Dendritic cell treated with granulocyte-macrophage colony-stimulating factor and Interleukin-4, amounts not matched to agents 40 ng/mL and 50 ng/mL, for 4 days (primary cell): ENCODE measurements around the gene EPHB3.

Source experiments
- H3K27ac Mint-ChIP-seq: one replicate; pipeline ENCODE4 v1.8.0; 2022; ENCODE audit warnings: mild to moderate bottlenecking, mixed read lengths
- H3K27me3 Mint-ChIP-seq: one replicate; pipeline ENCODE4 v1.8.0; 2022; ENCODE audit warnings: mild to moderate bottlenecking, mixed read lengths
- H3K36me3 Mint-ChIP-seq: one replicate; pipeline ENCODE4 v1.8.0; 2022; ENCODE audit warnings: low read depth, mixed read lengths
- H3K4me1 Mint-ChIP-seq: one replicate; pipeline ENCODE4 v1.8.0; 2022; ENCODE audit warnings: low read depth, mixed read lengths
- H3K4me3 Mint-ChIP-seq: one replicate; pipeline ENCODE4 v1.8.0; 2022; ENCODE audit warnings: mild to moderate bottlenecking, moderate library complexity, mixed read lengths
- H3K9me3 Mint-ChIP-seq: one replicate; pipeline ENCODE4 v1.8.0; 2022; ENCODE audit warnings: mixed read lengths
- intact Hi-C: fragments of 100-400 bp; cut with micrococcal nuclease; formaldehyde crosslinking; loops from one replicate; pipeline ENCODE4 v1.15.0; 2022

Gene EPHB3

DNA sequence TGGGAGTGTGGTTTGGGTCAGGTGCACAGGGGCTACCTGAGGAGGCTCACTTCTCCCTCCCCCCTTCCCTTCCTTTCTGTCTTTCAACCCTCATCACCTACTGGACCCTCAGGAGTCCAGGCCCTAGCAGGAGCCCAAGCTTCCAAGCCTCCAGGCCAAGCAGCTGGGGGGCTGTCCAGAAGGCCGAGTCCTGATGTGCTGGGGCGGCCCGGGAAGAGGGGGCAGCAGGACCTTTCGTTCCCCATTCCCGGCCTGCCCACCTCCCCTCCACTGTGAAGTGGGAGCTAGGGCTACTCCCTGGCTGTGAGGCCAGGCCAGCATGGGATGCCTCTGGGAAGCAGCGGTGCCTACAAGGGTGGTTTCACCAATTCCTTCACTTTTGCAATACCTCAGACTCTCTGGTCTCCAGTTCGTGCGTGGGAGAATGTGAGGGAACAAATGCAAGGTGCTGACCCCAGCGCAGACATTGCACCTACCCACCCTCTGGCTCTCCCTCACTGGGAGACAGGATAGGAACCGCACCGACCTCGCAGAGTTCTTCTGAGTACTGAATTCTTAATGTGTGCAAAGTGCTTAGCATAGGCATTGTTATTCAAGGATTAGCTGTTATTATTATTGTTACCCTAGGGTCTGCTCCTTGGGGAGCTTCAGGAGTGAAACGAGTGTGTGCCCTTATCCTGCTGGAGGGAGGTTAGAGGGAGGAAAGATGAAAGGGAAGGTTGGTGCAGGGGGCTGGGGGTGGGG, 2.5 kb downstream of the EPHB3 start:
- H3K27me3 Mint-ChIP-seq, result peaks cover 49% of the 10 kb centered on the region
- H3K9me3 Mint-ChIP-seq, result no peaks in the 10 kb centered on the region
- H3K4me3 Mint-ChIP-seq, result no peak overlapping the region
- intact Hi-C loops, result no loop called here
- H3K4me1 Mint-ChIP-seq, result peaks cover 61% of the 10 kb centered on the region
- no peaks in the 10 kb centered on the region for H3K36me3 Mint-ChIP-seq
- H3K27ac Mint-ChIP-seq, result no peak overlapping the region

- Mint-ChIP-seq H3K4me3 (no peak overlapping the region), H3K4me1 (peaks cover 67% of the 10 kb centered on the region), H3K36me3 (no peaks in the 10 kb centered on the region), H3K9me3 (no peaks in the 10 kb centered on the region), H3K27me3 (peaks cover 53% of the 10 kb centered on the region), H3K27ac (no peak overlapping the region)
- intact Hi-C loops, result no loop called here
Measured at GRCh38 chr3:184564685-184565385, 3.2 kb downstream of the EPHB3 start.

DNA sequence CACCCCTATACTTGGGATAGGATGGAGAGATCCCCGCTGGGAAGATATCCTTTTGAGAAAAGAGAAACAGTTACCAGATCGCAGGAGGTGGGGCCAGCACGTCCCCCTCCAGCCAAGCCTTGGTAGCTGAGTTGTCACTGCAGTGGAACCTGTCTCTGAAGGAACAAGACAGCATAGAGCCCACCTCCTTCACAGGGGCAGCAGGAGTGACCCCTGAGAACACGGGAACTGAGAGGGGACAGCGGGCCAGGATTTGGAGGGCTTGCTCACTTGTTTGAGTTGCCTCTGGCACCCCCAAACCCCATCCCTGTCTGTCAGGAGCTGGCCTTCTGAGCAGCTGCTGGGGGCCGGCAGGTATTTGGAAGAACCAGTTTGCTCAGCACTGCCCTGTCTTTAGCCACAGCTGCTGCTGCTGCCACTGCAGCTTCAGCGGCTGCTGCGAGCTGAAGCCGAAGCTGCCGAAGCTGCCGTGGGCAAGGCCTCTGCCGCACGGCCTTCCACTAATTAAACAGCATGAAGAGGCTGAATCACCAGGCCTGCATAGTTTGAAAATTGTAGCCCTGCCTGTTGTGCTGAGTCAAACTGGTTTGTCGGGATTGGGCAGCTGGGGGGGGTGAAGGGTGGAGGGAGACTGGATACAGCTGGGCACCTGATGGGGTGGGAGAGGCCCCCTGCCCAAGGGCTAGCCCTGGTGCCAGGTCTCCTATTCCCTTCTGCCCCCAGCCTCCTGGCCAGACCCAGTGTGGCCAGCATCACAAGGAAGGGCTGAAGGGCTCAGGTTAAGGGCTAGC, 4.0 kb downstream of the EPHB3 start:
- Mint-ChIP-seq H3K9me3 (no peaks in the 10 kb centered on the region), H3K36me3 (no peaks in the 10 kb centered on the region), H3K27ac (no peak overlapping the region), H3K4me3 (no peak overlapping the region), H3K4me1 (peaks cover 62% of the 10 kb centered on the region), H3K27me3 (peaks cover 58% of the 10 kb centered on the region)
- intact Hi-C loops, result no loop called here

DNA sequence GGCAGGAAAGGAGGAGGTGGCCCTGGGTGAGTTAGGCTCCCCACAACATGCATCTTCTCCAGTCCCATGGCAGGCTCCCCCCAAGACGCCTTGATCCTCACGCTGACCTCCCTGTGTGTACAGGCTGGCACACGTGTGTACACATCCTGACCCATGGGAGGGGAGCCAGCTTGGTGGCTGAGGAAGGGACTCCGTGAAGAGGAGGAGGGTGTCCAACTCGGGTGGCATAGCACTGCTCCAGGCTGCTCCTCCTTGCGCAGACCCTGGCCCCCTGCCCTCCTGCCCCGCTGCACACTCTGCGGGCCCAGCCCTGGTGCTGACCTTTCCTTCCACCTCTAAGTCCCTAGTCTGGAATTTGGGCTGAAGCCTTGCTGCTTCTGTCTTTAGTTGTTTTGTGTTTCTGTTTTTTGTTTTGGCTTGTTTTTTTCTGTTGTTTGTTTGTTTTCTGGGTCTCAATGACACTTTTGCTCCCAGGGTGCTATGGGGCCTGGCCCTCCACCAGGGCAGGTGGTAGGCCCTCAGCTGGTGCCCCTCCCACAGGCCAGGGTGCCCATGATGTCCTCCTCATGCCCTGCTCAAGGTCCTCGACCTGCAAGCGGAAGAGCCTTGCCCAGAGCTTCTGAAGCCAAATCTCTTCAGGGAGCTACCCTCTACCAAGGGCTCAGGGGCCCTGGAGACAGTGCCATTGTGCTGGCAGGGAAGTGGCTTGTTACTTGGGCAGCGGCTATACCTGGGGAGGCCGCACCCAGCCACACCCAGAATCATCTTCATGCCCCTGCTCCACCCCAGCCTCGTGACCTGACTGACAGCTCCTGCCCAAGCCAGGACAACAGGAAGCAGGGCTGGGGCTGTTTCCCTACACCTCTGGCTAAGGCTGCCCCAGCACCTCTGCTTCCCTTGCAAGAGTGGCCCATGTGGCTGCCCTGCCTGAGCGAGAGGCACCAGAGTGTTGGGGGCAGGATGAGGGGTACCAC, 5.1 kb downstream of the EPHB3 start:
- H3K27me3 Mint-ChIP-seq, result peaks cover 57% of the 10 kb centered on the region
- peaks cover 51% of the 10 kb centered on the region for H3K4me1 Mint-ChIP-seq

DNA sequence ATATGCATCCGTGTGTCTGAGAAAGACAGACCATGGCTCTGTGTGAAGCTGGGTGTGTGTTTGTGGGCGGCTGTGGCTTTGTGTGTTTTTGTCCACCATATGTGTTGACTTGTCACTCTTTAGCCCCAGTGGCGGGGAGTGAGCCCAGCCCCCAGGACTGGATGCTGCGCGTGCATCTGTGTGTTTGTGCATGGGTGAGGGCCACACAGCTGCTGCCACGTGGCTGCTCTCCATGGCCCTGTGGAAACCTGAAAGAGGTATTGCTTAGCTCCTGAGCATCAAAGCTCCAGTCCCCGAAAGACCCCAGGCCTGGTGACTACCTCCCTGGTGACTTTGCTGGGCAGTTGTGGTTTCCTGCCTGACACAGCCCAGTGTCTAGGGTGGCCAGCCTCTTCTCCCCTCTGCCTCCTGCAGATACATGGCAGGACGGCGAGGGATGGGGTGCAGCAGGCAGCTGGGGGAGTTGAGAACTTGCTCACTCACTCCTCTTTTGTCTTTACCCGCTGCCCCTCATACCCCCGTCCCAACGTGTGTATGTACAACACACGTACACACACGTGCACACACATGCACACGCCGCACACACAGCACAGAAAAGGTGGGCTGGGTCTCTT, 6.5 kb downstream of the EPHB3 start:
- Mint-ChIP-seq H3K36me3 (no peaks in the 10 kb centered on the region), H3K4me1 (peaks cover 53% of the 10 kb centered on the region), H3K27me3 (peaks cover 50% of the 10 kb centered on the region), H3K27ac (no peak overlapping the region), H3K4me3 (peak overlapping the region; percentile 35), H3K9me3 (no peaks in the 10 kb centered on the region)
- intact Hi-C loops, result no loop called here

More for the DNA sequence above, 5.1 kb downstream of the EPHB3 start:
- Mint-ChIP-seq H3K9me3 (no peaks in the 10 kb centered on the region), H3K36me3 (no peaks in the 10 kb centered on the region), H3K4me3 (no peak overlapping the region), H3K27ac (no peak overlapping the region)
- intact Hi-C loops, result no loop called here

DNA sequence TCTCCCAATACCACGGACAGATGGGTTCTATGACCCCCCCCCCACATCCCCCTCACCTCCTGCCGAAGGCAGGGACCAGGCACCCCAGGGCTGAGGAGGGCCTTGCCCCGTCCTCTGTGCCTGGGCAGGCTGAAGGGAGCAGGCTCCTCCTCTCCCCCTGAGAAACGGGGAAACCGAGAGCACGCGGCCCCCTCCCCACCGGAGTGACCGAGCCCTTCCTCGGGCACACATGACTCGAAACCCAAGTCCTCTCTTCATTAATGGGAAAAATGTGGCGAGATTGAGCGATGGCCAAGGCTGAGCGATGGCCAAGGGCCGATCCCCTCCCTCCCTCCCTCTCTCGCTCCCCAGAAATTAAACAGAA, 7.0 kb downstream of the EPHB3 start:
- peak overlapping the region; percentile 74 for H3K4me3 Mint-ChIP-seq

DNA sequence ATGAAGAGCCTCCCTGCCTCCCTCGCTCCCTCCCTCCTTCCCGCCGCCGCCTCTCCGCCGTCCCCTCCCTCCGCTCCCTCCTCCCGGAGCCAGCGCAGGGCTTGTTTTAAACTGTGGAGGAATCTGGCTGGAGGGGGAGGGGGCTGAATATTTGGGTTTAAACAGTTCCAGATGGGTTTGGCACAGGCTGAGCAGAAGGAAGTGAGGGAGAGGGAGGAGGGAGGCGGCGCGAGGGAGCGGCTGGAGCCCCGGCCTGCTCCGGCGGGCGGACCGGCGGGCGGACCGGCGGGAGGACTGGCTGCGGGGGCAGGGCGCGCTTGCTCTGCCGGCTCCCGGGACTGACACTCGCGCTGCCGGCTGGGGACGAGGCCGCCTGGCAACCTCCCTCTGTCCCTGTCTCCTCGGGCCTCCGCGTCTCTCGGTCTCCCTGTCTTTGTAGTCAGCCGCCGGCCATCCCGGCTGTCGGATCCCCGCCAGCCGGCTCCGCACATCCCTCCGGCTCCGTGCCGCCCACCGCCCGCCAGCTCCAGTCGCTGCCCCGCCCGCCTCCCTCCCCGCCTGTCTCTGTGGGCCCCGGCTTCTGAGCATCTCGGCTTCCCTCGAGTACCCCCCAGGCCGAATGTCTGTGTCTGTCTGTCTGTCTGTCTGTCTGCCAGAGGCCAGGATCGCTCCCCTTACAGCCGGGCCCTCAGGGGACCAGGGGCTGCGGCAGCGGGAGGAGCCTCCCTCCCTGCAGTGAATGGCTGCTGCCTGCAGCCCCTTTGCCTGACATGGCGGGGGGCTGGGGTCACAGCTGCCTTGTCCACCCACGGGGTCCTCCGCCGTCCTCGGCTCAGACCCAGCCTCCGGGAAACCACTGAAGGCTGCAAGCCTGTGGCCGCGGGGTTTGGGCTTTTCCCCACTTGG, 7.6 kb downstream of the EPHB3 start:
- Mint-ChIP-seq H3K4me3 (peak overlapping the region; percentile 74), H3K4me1 (peaks cover 47% of the 10 kb centered on the region), H3K9me3 (no peaks in the 10 kb centered on the region), H3K27me3 (peaks cover 41% of the 10 kb centered on the region), H3K36me3 (no peaks in the 10 kb centered on the region), H3K27ac (peak overlapping the region; percentile 17)
- intact Hi-C loops, result no loop called here

More for the DNA sequence above, 7.0 kb downstream of the EPHB3 start:
- H3K27me3 Mint-ChIP-seq, result peaks cover 46% of the 10 kb centered on the region
- H3K9me3 Mint-ChIP-seq, result no peaks in the 10 kb centered on the region
- intact Hi-C loops, result no loop called here
- no peaks in the 10 kb centered on the region for H3K36me3 Mint-ChIP-seq
- peaks cover 53% of the 10 kb centered on the region for H3K4me1 Mint-ChIP-seq
- H3K27ac Mint-ChIP-seq, result peak overlapping the region; percentile 17

- no peak overlapping the region for H3K4me3 Mint-ChIP-seq
- no peak overlapping the region for H3K27ac Mint-ChIP-seq
- intact Hi-C loops, result no loop called here
- no peaks in the 10 kb centered on the region for H3K9me3 Mint-ChIP-seq
- H3K27me3 Mint-ChIP-seq, result peaks cover 38% of the 10 kb centered on the region
- no peaks in the 10 kb centered on the region for H3K36me3 Mint-ChIP-seq
- peaks cover 40% of the 10 kb centered on the region for H3K4me1 Mint-ChIP-seq
Measured at GRCh38 chr3:184570035-184570434, 8.4 kb downstream of the EPHB3 start.

GRCh38 chr3:184570489-184570888, 8.9 kb downstream of the EPHB3 start:
- H3K4me1 Mint-ChIP-seq, result peaks cover 35% of the 10 kb centered on the region
- intact Hi-C loops, result no loop called here
- no peaks in the 10 kb centered on the region for H3K36me3 Mint-ChIP-seq
- H3K4me3 Mint-ChIP-seq, result no peak overlapping the region
- no peak overlapping the region for H3K27ac Mint-ChIP-seq
- no peaks in the 10 kb centered on the region for H3K9me3 Mint-ChIP-seq
- H3K27me3 Mint-ChIP-seq, result peaks cover 38% of the 10 kb centered on the region

- Mint-ChIP-seq H3K27ac (no peak overlapping the region), H3K4me3 (no peak overlapping the region), H3K4me1 (peaks cover 29% of the 10 kb centered on the region), H3K36me3 (peaks cover 8% of the 10 kb centered on the region), H3K27me3 (peaks cover 38% of the 10 kb centered on the region), H3K9me3 (no peaks in the 10 kb centered on the region)
- intact Hi-C loops, result no loop called here
Measured at GRCh38 chr3:184571750-184572377, 10.3 kb downstream of the EPHB3 start.

- Mint-ChIP-seq H3K36me3 (peaks cover 11% of the 10 kb centered on the region), H3K27me3 (peaks cover 34% of the 10 kb centered on the region), H3K9me3 (no peaks in the 10 kb centered on the region), H3K4me1 (peaks cover 20% of the 10 kb centered on the region), H3K4me3 (no peak overlapping the region), H3K27ac (peak overlapping the region; percentile 5)
- intact Hi-C loops, result no loop called here
Measured at GRCh38 chr3:184572633-184573270, 11.2 kb downstream of the EPHB3 start.
